SK-N-SH treated with all-trans-retinoic acid at 6 μM for 48 hours (cell line): Measurements from ENCODE around the gene SEZ6L.

Source experiments
- BACH2 ChIP-seq: fragments of 250-450 bp; sonication (Bioruptor Pico); IDR thresholded peaks from 2 replicates; pipeline ENCODE4 v1.9.0; 2021; ENCODE audit warnings: mild to moderate bottlenecking, borderline replicate concordance
- CSDC2 ChIP-seq: fragments of 250-450 bp; sonication (Bioruptor Pico); IDR thresholded peaks from 2 replicates; pipeline ENCODE4 v1.5.0; 2020; ENCODE audit warnings: mild to moderate bottlenecking, moderate library complexity
- GLIS3 ChIP-seq: fragments of 250-450 bp; sonication (Bioruptor Pico); IDR thresholded peaks from 2 replicates; pipeline ENCODE4 v1.5.0; 2020; ENCODE audit warnings: mild to moderate bottlenecking, moderate library complexity
- ISL1 ChIP-seq: fragments of 250-450 bp; sonication (Bioruptor Pico); IDR thresholded peaks from 2 replicates; pipeline ENCODE4 v2.1.2; 2022; ENCODE audit warnings: mild to moderate bottlenecking, moderate library complexity
- OSR1 ChIP-seq: fragments of 250-450 bp; sonication (Bioruptor Pico); IDR thresholded peaks from 2 replicates; pipeline ENCODE4 v1.8.0; 2022; ENCODE audit warnings: moderate library complexity, mild to moderate bottlenecking, inconsistent platforms
- PPARA ChIP-seq: fragments of 250-450 bp; sonication (Bioruptor Pico); IDR thresholded peaks from 2 replicates; pipeline ENCODE4 v1.5.0; 2020; ENCODE audit warnings: mild to moderate bottlenecking, borderline replicate concordance
- TCF4 ChIP-seq: fragments of 250-450 bp; sonication (Bioruptor Pico); IDR thresholded peaks from 2 replicates; pipeline ENCODE4 v1.8.0; 2021; ENCODE audit warnings: mild to moderate bottlenecking, moderate library complexity, borderline replicate concordance
- ZFP3 ChIP-seq: fragments of 250-450 bp; sonication (Bioruptor Pico); IDR thresholded peaks from 2 replicates; pipeline ENCODE4 v1.5.0; 2020; ENCODE audit warnings: mild to moderate bottlenecking, moderate library complexity
- TF ChIP-seq, protein P1 (sequence below): fragments of 250-450 bp; sonication (Bioruptor Pico); IDR thresholded peaks from 2 replicates; pipeline ENCODE4 v1.5.0; 2020; ENCODE audit warnings: mild to moderate bottlenecking, moderate library complexity
- TF ChIP-seq, protein P2 (sequence below): fragments of 250-450 bp; sonication (Bioruptor Pico); IDR thresholded peaks from 2 replicates; pipeline ENCODE4 v1.8.0; 2020; ENCODE audit warnings: mild to moderate bottlenecking, moderate library complexity, borderline replicate concordance
- TF ChIP-seq, protein P3 (sequence below): fragments of 250-450 bp; sonication (Bioruptor Pico); IDR thresholded peaks from 2 replicates; pipeline ENCODE4 v1.5.1; 2021; ENCODE audit warnings: mild to moderate bottlenecking, moderate library complexity
- TF ChIP-seq, protein P4 (sequence below): fragments of 250-450 bp; sonication (Bioruptor Pico); IDR thresholded peaks from 2 replicates; pipeline ENCODE4 v1.8.0; 2021; ENCODE audit warnings: low read depth, mild to moderate bottlenecking, moderate library complexity, borderline replicate concordance
- TF ChIP-seq, protein P5 (sequence below): fragments of 250-450 bp; sonication (Bioruptor Pico); IDR thresholded peaks from 2 replicates; pipeline ENCODE4 v1.5.1; 2020; ENCODE audit warnings: low read depth, mild to moderate bottlenecking, moderate library complexity

DNA sequence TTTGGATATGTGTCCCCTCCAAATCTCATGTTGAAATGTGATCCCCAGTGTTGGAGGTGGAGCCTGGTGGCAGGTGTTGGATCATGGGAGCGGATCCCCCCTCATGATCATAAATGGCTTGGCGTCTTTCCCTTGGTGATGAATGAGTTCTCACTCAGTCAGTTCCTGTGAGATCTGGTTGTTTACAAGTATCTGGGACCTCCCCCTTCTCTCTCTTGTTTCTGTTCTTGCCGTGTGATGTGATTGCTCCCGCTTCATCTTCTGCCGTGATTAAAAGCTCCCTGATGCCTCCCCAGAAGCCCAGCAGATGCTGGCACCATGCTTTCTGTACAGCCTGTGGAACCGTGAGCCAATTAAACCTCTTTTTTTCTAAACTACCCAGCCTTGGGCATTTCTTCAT, 102.2 kb downstream of the SEZ6L start:
- TF ChIP-seq, protein P1, sequence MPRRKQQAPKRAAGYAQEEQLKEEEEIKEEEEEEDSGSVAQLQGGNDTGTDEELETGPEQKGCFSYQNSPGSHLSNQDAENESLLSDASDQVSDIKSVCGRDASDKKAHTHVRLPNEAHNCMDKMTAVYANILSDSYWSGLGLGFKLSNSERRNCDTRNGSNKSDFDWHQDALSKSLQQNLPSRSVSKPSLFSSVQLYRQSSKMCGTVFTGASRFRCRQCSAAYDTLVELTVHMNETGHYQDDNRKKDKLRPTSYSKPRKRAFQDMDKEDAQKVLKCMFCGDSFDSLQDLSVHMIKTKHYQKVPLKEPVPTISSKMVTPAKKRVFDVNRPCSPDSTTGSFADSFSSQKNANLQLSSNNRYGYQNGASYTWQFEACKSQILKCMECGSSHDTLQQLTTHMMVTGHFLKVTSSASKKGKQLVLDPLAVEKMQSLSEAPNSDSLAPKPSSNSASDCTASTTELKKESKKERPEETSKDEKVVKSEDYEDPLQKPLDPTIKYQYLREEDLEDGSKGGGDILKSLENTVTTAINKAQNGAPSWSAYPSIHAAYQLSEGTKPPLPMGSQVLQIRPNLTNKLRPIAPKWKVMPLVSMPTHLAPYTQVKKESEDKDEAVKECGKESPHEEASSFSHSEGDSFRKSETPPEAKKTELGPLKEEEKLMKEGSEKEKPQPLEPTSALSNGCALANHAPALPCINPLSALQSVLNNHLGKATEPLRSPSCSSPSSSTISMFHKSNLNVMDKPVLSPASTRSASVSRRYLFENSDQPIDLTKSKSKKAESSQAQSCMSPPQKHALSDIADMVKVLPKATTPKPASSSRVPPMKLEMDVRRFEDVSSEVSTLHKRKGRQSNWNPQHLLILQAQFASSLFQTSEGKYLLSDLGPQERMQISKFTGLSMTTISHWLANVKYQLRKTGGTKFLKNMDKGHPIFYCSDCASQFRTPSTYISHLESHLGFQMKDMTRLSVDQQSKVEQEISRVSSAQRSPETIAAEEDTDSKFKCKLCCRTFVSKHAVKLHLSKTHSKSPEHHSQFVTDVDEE: no peak
- TF ChIP-seq ZFP3 (CRISPR knock-in tag) (no peak), TCF4 (CRISPR knock-in tag) (no peak), OSR1 (CRISPR knock-in tag) (no peak), GLIS3 (CRISPR knock-in tag) (no peak), BACH2 (CRISPR knock-in tag) (no peak), CSDC2 (CRISPR knock-in tag) (no peak), PPARA (CRISPR knock-in tag) (no peak), ISL1 (CRISPR knock-in tag) (no peak)
- TF ChIP-seq, protein P2, sequence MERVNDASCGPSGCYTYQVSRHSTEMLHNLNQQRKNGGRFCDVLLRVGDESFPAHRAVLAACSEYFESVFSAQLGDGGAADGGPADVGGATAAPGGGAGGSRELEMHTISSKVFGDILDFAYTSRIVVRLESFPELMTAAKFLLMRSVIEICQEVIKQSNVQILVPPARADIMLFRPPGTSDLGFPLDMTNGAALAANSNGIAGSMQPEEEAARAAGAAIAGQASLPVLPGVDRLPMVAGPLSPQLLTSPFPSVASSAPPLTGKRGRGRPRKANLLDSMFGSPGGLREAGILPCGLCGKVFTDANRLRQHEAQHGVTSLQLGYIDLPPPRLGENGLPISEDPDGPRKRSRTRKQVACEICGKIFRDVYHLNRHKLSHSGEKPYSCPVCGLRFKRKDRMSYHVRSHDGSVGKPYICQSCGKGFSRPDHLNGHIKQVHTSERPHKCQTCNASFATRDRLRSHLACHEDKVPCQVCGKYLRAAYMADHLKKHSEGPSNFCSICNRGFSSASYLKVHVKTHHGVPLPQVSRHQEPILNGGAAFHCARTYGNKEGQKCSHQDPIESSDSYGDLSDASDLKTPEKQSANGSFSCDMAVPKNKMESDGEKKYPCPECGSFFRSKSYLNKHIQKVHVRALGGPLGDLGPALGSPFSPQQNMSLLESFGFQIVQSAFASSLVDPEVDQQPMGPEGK (CRISPR knock-in tag): no peak
- TF ChIP-seq, protein P3, sequence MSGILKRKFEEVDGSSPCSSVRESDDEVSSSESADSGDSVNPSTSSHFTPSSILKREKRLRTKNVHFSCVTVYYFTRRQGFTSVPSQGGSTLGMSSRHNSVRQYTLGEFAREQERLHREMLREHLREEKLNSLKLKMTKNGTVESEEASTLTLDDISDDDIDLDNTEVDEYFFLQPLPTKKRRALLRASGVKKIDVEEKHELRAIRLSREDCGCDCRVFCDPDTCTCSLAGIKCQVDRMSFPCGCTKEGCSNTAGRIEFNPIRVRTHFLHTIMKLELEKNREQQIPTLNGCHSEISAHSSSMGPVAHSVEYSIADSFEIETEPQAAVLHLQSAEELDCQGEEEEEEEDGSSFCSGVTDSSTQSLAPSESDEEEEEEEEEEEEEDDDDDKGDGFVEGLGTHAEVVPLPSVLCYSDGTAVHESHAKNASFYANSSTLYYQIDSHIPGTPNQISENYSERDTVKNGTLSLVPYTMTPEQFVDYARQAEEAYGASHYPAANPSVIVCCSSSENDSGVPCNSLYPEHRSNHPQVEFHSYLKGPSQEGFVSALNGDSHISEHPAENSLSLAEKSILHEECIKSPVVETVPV: no peak
- TF ChIP-seq, protein P4, sequence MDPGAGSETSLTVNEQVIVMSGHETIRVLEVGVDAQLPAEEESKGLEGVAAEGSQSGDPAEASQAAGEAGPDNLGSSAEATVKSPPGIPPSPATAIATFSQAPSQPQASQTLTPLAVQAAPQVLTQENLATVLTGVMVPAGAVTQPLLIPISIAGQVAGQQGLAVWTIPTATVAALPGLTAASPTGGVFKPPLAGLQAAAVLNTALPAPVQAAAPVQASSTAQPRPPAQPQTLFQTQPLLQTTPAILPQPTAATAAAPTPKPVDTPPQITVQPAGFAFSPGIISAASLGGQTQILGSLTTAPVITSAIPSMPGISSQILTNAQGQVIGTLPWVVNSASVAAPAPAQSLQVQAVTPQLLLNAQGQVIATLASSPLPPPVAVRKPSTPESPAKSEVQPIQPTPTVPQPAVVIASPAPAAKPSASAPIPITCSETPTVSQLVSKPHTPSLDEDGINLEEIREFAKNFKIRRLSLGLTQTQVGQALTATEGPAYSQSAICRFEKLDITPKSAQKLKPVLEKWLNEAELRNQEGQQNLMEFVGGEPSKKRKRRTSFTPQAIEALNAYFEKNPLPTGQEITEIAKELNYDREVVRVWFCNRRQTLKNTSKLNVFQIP: no peak
- TF ChIP-seq, protein P5, sequence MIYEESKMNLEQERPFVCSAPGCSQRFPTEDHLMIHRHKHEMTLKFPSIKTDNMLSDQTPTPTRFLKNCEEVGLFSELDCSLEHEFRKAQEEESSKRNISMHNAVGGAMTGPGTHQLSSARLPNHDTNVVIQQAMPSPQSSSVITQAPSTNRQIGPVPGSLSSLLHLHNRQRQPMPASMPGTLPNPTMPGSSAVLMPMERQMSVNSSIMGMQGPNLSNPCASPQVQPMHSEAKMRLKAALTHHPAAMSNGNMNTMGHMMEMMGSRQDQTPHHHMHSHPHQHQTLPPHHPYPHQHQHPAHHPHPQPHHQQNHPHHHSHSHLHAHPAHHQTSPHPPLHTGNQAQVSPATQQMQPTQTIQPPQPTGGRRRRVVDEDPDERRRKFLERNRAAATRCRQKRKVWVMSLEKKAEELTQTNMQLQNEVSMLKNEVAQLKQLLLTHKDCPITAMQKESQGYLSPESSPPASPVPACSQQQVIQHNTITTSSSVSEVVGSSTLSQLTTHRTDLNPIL: no peak
